ENCODE results near the gene AKAP1. TPM values are rescaled to one million over a fixed set of nuclear protein-coding genes. Genes with fewer than 3 reads are reported as not detected.

AKAP1 gene
- polyA plus RNA-seq, 1 donor from 2014 or later: 38.7 TPM

DNA sequence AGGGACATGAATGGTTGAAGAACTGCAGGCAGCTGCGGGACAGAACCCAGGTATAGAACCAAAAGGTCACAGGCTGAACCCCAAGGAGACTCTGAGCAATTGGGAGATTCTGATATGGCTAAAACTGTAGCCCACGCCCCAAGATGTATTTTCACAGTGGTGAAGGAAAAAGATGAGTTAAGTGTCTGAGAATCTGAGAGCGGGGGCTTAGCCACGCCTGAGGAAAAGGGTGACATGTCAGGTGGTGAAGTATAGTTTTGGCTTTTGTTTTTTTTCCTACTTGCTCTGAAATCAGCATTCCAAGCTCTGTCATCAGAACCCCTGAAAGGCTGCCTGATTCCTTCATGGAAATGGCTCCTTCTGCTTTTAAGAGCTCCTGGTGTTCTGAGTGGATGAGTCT lies 73.3 kb downstream of the AKAP1 start:
- H3K4me2 ChIP-seq (ENCODE audit: low read length): no peak overlapping the region
- H3K4me3 ChIP-seq (ENCODE audit: low read length): no peak overlapping the region
- no peaks in the 10 kb centered on the region for H3F3A ChIP-seq (ENCODE audit: insufficient read depth, low read length, poor library complexity, severe bottlenecking)
- H3K36me3 ChIP-seq (ENCODE audit: insufficient read depth, low read length): no peaks in the 10 kb centered on the region
- no peak overlapping the region for H3K27ac ChIP-seq (ENCODE audit: low read length)
- H4K20me1 ChIP-seq (ENCODE audit: insufficient read depth): no peaks in the 10 kb centered on the region
- no peaks in the 10 kb centered on the region for H3K9me3 ChIP-seq (ENCODE audit: low read length)
- TF ChIP-seq, protein P1, sequence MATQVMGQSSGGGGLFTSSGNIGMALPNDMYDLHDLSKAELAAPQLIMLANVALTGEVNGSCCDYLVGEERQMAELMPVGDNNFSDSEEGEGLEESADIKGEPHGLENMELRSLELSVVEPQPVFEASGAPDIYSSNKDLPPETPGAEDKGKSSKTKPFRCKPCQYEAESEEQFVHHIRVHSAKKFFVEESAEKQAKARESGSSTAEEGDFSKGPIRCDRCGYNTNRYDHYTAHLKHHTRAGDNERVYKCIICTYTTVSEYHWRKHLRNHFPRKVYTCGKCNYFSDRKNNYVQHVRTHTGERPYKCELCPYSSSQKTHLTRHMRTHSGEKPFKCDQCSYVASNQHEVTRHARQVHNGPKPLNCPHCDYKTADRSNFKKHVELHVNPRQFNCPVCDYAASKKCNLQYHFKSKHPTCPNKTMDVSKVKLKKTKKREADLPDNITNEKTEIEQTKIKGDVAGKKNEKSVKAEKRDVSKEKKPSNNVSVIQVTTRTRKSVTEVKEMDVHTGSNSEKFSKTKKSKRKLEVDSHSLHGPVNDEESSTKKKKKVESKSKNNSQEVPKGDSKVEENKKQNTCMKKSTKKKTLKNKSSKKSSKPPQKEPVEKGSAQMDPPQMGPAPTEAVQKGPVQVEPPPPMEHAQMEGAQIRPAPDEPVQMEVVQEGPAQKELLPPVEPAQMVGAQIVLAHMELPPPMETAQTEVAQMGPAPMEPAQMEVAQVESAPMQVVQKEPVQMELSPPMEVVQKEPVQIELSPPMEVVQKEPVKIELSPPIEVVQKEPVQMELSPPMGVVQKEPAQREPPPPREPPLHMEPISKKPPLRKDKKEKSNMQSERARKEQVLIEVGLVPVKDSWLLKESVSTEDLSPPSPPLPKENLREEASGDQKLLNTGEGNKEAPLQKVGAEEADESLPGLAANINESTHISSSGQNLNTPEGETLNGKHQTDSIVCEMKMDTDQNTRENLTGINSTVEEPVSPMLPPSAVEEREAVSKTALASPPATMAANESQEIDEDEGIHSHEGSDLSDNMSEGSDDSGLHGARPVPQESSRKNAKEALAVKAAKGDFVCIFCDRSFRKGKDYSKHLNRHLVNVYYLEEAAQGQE (IDR thresholded peaks at IDR 0.05; ENCODE audit: borderline replicate concordance): no peak
- TF ChIP-seq EZH2 (IDR thresholded peaks at IDR 0.05; ENCODE audit: borderline replicate concordance, insufficient read depth, low read length, poor library complexity, severe bottlenecking) (no peak), MXI1 (conservative IDR thresholded peaks at IDR 0.05; ENCODE audit: poor library complexity, severe bottlenecking) (no peak), POLR2AphosphoS5 (IDR thresholded peaks at IDR 0.05) (no peak), SMC3 (conservative IDR thresholded peaks at IDR 0.05; ENCODE audit: poor library complexity) (no peak), EP300 (conservative IDR thresholded peaks at IDR 0.05; ENCODE audit: poor library complexity, severe bottlenecking) (no peak), RAD21 (conservative IDR thresholded peaks at IDR 0.05) (no peak), TAF1 (IDR thresholded peaks at IDR 0.05; ENCODE audit: low read depth) (no peak)
- TF ChIP-seq, protein P2, sequence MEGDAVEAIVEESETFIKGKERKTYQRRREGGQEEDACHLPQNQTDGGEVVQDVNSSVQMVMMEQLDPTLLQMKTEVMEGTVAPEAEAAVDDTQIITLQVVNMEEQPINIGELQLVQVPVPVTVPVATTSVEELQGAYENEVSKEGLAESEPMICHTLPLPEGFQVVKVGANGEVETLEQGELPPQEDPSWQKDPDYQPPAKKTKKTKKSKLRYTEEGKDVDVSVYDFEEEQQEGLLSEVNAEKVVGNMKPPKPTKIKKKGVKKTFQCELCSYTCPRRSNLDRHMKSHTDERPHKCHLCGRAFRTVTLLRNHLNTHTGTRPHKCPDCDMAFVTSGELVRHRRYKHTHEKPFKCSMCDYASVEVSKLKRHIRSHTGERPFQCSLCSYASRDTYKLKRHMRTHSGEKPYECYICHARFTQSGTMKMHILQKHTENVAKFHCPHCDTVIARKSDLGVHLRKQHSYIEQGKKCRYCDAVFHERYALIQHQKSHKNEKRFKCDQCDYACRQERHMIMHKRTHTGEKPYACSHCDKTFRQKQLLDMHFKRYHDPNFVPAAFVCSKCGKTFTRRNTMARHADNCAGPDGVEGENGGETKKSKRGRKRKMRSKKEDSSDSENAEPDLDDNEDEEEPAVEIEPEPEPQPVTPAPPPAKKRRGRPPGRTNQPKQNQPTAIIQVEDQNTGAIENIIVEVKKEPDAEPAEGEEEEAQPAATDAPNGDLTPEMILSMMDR (IDR thresholded peaks at IDR 0.05; ENCODE audit: poor library complexity, severe bottlenecking): no peak
- no peak overlapping the region for H3K9ac ChIP-seq (ENCODE audit: low read length)
- no peaks in the 10 kb centered on the region for H3K27me3 ChIP-seq (ENCODE audit: insufficient read depth, low read depth, low read length)
- no peaks in the 10 kb centered on the region for H3K9me2 ChIP-seq (ENCODE audit: insufficient read depth, low read length)
- H2AFZ ChIP-seq (ENCODE audit: low read depth, low read length): no peak overlapping the region
- no peaks in the 10 kb centered on the region for H3K79me2 ChIP-seq (replicated peaks; ENCODE audit: insufficient read depth, low read length)

DNA sequence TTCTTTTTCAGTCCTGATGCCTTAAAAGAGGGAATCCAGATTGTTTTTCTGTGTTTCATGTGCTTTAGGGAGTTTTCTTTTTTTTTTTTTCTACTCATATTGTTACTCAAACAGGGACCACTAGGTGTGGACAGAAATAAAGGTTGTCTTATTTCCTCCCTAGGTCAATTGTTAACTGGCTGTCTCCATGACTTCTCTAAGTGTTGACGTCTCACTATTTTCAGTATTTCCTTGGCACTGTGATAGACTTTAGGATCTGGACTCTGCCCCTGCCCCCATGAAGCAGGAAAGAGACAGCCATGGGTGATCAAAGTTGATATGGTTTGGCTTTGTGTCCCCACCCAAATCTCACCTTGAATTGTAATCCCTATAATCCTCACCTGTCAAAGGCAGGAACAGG lies 73.7 kb downstream of the AKAP1 start:
- TF ChIP-seq TAF1 (IDR thresholded peaks at IDR 0.05; ENCODE audit: low read depth) (no peak), RAD21 (conservative IDR thresholded peaks at IDR 0.05) (no peak), SMC3 (conservative IDR thresholded peaks at IDR 0.05; ENCODE audit: poor library complexity) (no peak), EZH2 (IDR thresholded peaks at IDR 0.05; ENCODE audit: borderline replicate concordance, insufficient read depth, low read length, poor library complexity, severe bottlenecking) (no peak), MXI1 (conservative IDR thresholded peaks at IDR 0.05; ENCODE audit: poor library complexity, severe bottlenecking) (no peak)
- TF ChIP-seq, protein P1 (IDR thresholded peaks at IDR 0.05; ENCODE audit: borderline replicate concordance): no peak
- Histone ChIP-seq H3K4me2 (ENCODE audit: low read length) (no peak overlapping the region), H3K9me3 (ENCODE audit: low read length) (no peaks in the 10 kb centered on the region), H3K4me3 (ENCODE audit: low read length) (no peak overlapping the region), H3K9me2 (ENCODE audit: insufficient read depth, low read length) (no peaks in the 10 kb centered on the region), H3K79me2 (replicated peaks; ENCODE audit: insufficient read depth, low read length) (no peaks in the 10 kb centered on the region), H3K27me3 (ENCODE audit: insufficient read depth, low read depth, low read length) (no peaks in the 10 kb centered on the region), H3K27ac (ENCODE audit: low read length) (no peak overlapping the region), H3F3A (ENCODE audit: insufficient read depth, low read length, poor library complexity, severe bottlenecking) (no peaks in the 10 kb centered on the region), H3K9ac (ENCODE audit: low read length) (no peak overlapping the region), H3K36me3 (ENCODE audit: insufficient read depth, low read length) (no peaks in the 10 kb centered on the region), H2AFZ (ENCODE audit: low read depth, low read length) (no peak overlapping the region), H4K20me1 (ENCODE audit: insufficient read depth) (no peaks in the 10 kb centered on the region)
